ENCODE data around the gene UPK3A. TPM values are rescaled to one million over a fixed set of nuclear protein-coding genes. Genes with fewer than 3 reads are reported as not detected.

The UPK3A gene
- polyA plus RNA-seq, 3 donors: 6.0 to 19.0 (median 14.0) TPM

- Histone ChIP-seq H3K9me3 (replicated peaks in 1 of 2; ENCODE audit: control insufficient read depth in 1 of 2, insufficient read depth in 1 of 2, low read length in 2 of 2) (no peaks in the 10 kb centered on the region), H4K20me1 (ENCODE audit: insufficient read depth, low read length) (no peaks in the 10 kb centered on the region), H2AFZ (ENCODE audit: insufficient read depth, low read depth, low read length, poor library complexity, severe bottlenecking) (peak overlapping the region; percentile 99), H3K36me3 (replicated peaks in 1 of 2; ENCODE audit: control insufficient read depth in 1 of 2, insufficient read depth in 2 of 2, low read length in 2 of 2) (no peaks in the 10 kb centered on the region), H3K9ac (ENCODE audit: insufficient read depth, low read length, poor library complexity, severe bottlenecking) (peak overlapping the region; percentile 53), H3K4me3 (replicated peaks in 1 of 3; ENCODE audit: low read depth in 2 of 3, low read length in 3 of 3) (peak overlapping the region; percentile 65 to 93 (median 68)), H3K4me1 (ENCODE audit: control insufficient read depth in 1 of 2, insufficient read depth in 2 of 2, low read length in 2 of 2) (peaks cover 44 to 47% of the 10 kb centered on the region in 2 donors), H3K27ac (ENCODE audit: low read depth in 1 of 2, low read length in 2 of 2) (peak overlapping the region; percentile 18 to 68), H3K79me2 (ENCODE audit: insufficient read depth, low read length) (no peaks in the 10 kb centered on the region), H3K27me3 (ENCODE audit: control insufficient read depth in 2 of 2, insufficient read depth in 2 of 2, low read length in 2 of 2) (peaks cover 0 to 4% of the 10 kb centered on the region in 2 donors), H3K4me2 (replicated peaks; ENCODE audit: extremely low read depth, low read length, poor library complexity, severe bottlenecking) (peak overlapping the region; percentile 100)
- Mint-ChIP-seq H3K36me3 (peaks cover 0 to 2% of the 10 kb centered on the region in 2 donors), H3K4me1 (peaks cover 42% of the 10 kb centered on the region), H3K9me3 (peaks cover 0 to 2% (median 0%) of the 10 kb centered on the region in 7 donors), H3K27me3 (ENCODE audit: low read depth in 3 of 3) (peaks cover 13 to 23% (median 15%) of the 10 kb centered on the region in 3 donors), H3K27ac (peak overlapping the region; percentile 35 to 85 (median 56)), H3K4me3 (peak overlapping the region; percentile 88 to 93)
- 2% methylated on average over 25 of the region's 60 CpGs for WGBS (ENCODE audit: insufficient coverage)
- intact Hi-C loops (cut with micrococcal nuclease): loop anchor here (2.0 to 5.0 kb wide), 4 partner anchors 28 to 283 kb away; partner anchors contain the start of gene KIAA0930 (in 1 of the 2)
- peak; percentile 93 for TF ChIP-seq CTCF (IDR thresholded peaks at IDR 0.05)
- peak; percentile 72 to 86 (median 80) for DNase-seq
These were observed 15.5 kb upstream of the UPK3A start for GRCh38 chr22:45268958-45269844.
